ENCODE results near the gene CST1.
"Not testable (repeated sequence)": the region's sequence is repeated elsewhere in the genome, so short reads cannot be mapped to it uniquely, and the experiment has no call there.

Gene CST1

GRCh38 chr20:23711778-23712177, 39.0 kb downstream of the CST1 start:
- H3K36me3 Mint-ChIP-seq (ENCODE audit: low read depth); H3K4me1 Mint-ChIP-seq (ENCODE audit: low read depth); H3K27ac Mint-ChIP-seq; H3K4me3 Mint-ChIP-seq; intact Hi-C loops (cut with micrococcal nuclease); H3K27me3 Mint-ChIP-seq; H3K9me3 Mint-ChIP-seq: not testable (repeated sequence)

DNA sequence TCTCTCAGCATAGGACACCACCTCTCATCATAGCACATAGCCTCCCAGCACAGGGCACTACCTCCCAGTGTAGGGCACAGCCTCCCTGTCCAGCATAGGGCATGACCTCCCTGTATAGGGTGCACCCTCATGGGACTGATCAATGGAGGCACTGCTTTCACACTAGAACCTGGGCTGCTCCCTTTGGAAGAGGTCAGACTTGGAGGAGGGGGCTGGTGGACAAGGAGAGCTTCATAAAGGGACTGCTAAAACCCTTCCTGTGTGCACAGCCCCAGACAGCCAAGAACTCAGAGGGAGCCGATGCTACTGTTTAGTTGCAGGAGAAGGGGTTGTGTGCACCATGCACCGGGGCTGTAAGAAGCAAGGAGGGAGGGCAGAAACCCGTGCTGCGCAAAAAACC, 40.0 kb downstream of the CST1 start:
- intact Hi-C loops (cut with micrococcal nuclease): no loop called here
- no peaks in the 10 kb centered on the region for H3K9me3 Mint-ChIP-seq
- no peaks in the 10 kb centered on the region for H3K36me3 Mint-ChIP-seq (ENCODE audit: low read depth)
- no peak overlapping the region for H3K27ac Mint-ChIP-seq
- peaks cover 2% of the 10 kb centered on the region for H3K27me3 Mint-ChIP-seq
- H3K4me1 Mint-ChIP-seq (ENCODE audit: low read depth): no peaks in the 10 kb centered on the region
- no peak overlapping the region for H3K4me3 Mint-ChIP-seq

DNA sequence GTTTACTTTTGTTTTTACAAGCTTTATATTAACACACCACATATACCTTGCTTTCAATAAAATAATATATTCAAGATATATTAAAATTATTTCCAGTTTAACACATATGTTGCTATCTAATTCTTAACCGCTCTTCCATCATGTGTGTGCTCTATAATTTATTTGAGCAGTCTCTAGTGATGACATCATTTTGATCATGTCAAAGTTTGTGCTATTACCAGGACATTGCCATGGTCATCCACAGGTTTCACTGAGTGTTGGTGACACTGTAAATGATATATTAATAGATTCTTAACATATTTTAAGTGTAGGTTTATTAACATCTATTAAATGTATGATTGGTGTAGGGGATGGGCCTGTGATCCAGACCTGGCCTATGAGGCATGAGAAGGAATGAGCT, 44.8 kb downstream of the CST1 start:
- Mint-ChIP-seq H3K4me1 (ENCODE audit: low read depth) (no peaks in the 10 kb centered on the region), H3K27ac (no peak overlapping the region), H3K27me3 (peaks cover 11% of the 10 kb centered on the region), H3K4me3 (no peak overlapping the region), H3K9me3 (no peaks in the 10 kb centered on the region), H3K36me3 (ENCODE audit: low read depth) (no peaks in the 10 kb centered on the region)
- intact Hi-C loops (cut with micrococcal nuclease): no loop called here

- no peak overlapping the region for H3K27ac Mint-ChIP-seq
- H3K27me3 Mint-ChIP-seq: peaks cover 15% of the 10 kb centered on the region
- H3K4me3 Mint-ChIP-seq: no peak overlapping the region
- intact Hi-C loops (cut with micrococcal nuclease): no loop called here
- H3K4me1 Mint-ChIP-seq (ENCODE audit: low read depth): no peaks in the 10 kb centered on the region
- H3K36me3 Mint-ChIP-seq (ENCODE audit: low read depth): no peaks in the 10 kb centered on the region
- H3K9me3 Mint-ChIP-seq: no peaks in the 10 kb centered on the region
Measured at GRCh38 chr20:23702021-23702420, 48.7 kb downstream of the CST1 start.

DNA sequence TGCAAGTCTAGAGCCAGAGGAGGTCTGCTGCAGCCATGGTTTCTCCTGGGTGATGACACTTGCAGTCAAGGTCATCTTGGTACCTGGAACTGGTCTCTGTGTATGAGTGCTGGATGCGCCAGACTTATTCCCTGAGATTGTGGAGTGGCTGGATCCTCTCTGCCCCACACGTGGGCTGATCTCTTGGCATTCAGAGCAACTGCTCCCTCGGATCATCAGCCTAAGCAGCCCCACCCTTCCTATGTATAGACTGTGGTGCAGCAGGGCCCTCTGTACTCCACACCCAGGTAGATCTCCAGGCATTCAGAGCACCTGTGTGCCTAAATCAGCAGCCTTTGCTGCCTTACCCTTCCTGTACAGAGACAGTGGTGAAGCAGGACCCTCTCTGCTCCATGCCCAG, 49.8 kb downstream of the CST1 start:
- intact Hi-C loops (cut with micrococcal nuclease): no loop called here
- Mint-ChIP-seq H3K4me1 (ENCODE audit: low read depth) (no peaks in the 10 kb centered on the region), H3K27ac (no peak overlapping the region), H3K9me3 (no peaks in the 10 kb centered on the region), H3K36me3 (ENCODE audit: low read depth) (no peaks in the 10 kb centered on the region), H3K4me3 (no peak overlapping the region), H3K27me3 (peaks cover 16% of the 10 kb centered on the region)

GRCh38 chr20:23697947-23698346, 52.8 kb downstream of the CST1 start:
- Mint-ChIP-seq H3K27ac (no peak overlapping the region), H3K27me3 (peaks cover 14% of the 10 kb centered on the region), H3K9me3 (no peaks in the 10 kb centered on the region), H3K4me3 (no peak overlapping the region), H3K36me3 (ENCODE audit: low read depth) (no peaks in the 10 kb centered on the region), H3K4me1 (ENCODE audit: low read depth) (peaks cover 3% of the 10 kb centered on the region)
- intact Hi-C loops (cut with micrococcal nuclease): no loop called here
